MM.1S (cell line): ENCODE results near the gene FOXC1.

Source experiments
- EZH2phosphoT487 ChIP-seq: fragments of 300-600 bp; sonication (generic); IDR thresholded peaks from 2 replicates; pipeline ENCODE4 v1.6.1; 2018; ENCODE audit warnings: antibody characterized with exemption, low read length
- TF ChIP-seq, protein P1 (sequence below): fragments of 300-600 bp; sonication (generic); IDR thresholded peaks from 2 replicates; pipeline ENCODE4 v1.5.1; 2016; ENCODE audit warnings: antibody characterized with exemption, low read length, mixed read lengths

DNA sequence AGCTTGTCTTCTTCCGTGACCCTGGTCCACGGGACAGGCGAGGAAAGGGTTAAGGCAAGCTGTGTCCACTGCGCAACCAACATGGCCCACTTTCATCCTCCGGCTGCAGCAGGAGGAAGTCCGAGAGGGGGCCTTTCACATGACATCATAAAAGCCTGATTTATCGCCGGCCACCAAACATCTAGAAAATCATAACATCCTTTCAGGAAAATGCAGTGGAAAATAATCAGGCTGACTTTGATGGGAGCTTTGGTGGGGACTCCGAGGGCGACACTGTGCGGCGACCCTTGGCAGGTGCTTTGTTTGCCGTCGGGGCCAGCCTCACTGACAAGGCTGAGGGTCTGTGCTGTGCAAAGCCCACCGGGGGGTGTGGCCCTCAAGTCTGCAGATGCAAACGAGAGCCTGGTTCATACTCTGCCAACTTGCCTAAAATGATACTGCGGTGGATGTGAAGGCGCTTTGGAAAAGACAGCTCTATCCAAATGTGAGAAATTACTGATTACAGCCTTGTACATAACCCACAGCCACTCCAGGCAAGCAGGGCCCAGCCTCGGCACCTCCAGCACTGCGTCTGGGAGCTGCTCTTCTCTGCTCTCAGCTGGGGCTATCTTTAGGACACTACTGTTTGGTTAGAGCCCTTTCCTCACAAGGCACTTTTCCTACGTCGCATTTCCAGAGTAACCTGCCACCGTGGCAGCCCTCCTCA, 25.7 kb downstream of the FOXC1 start:
- TF ChIP-seq, protein P1, sequence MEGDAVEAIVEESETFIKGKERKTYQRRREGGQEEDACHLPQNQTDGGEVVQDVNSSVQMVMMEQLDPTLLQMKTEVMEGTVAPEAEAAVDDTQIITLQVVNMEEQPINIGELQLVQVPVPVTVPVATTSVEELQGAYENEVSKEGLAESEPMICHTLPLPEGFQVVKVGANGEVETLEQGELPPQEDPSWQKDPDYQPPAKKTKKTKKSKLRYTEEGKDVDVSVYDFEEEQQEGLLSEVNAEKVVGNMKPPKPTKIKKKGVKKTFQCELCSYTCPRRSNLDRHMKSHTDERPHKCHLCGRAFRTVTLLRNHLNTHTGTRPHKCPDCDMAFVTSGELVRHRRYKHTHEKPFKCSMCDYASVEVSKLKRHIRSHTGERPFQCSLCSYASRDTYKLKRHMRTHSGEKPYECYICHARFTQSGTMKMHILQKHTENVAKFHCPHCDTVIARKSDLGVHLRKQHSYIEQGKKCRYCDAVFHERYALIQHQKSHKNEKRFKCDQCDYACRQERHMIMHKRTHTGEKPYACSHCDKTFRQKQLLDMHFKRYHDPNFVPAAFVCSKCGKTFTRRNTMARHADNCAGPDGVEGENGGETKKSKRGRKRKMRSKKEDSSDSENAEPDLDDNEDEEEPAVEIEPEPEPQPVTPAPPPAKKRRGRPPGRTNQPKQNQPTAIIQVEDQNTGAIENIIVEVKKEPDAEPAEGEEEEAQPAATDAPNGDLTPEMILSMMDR = no peak
- TF ChIP-seq EZH2phosphoT487 = no peak
